CD4-positive, alpha-beta T cell (primary cell): Measurements from ENCODE around the gene FARP1. TPM values are rescaled to one million over a fixed set of nuclear protein-coding genes. Genes with fewer than 3 reads are reported as not detected.

Experiments used
- ATAC-seq: fragments of 200-7000 bp; cut with Tn5 transposase; one replicate; pipeline ENCODE4 v1.10.0; 2022; ENCODE audit warnings: mild to moderate bottlenecking; ENCODE audit not compliant: poor library complexity
- CTCF ChIA-PET: fragments of 350-600 bp; sonication (Branson Sonifier 250); formaldehyde crosslinking; loops from one replicate; lab custom pipeline; 2021; ENCODE audit warnings: antibody characterized with exemption, inconsistent platforms; lab: Charles Lee
- POLR2A ChIA-PET: fragments of 350-600 bp; sonication (Branson Sonifier 250); formaldehyde crosslinking; loops from one replicate; lab custom pipeline; 2021; ENCODE audit warnings: antibody characterized with exemption, inconsistent platforms; lab: Charles Lee
- DNase-seq, 14 experiments: peaks; one replicate each; pipeline ENCODE4 v3.0.0-alpha.2; 2013 to 2020; ENCODE audit warnings: mixed read lengths in 2 of 14
- H3K27ac ChIP-seq, 2 donors: one replicate each; pipeline versions ENCODE4 v1.5.1 to v1.7.0; 2013; ENCODE audit warnings: low read length in 2 of 2, low read depth in 1 of 2, mild to moderate bottlenecking in 1 of 2
- H3K27me3 ChIP-seq, 2 experiments: 1 replicate in 1 of 2; 2 replicates in 1 of 2; pipeline versions ENCODE4 v1.6.1 to v1.7.0; 2013; ENCODE audit warnings: low read length in 2 of 2, control low read depth in 1 of 2, mild to moderate bottlenecking in 1 of 2, moderate library complexity in 1 of 2; ENCODE audit not compliant: insufficient read depth in 2 of 2, control insufficient read depth in 1 of 2
- H3K36me3 ChIP-seq: one replicate; pipeline ENCODE4 v1.6.1; 2013; ENCODE audit warnings: low read length, control low read depth; ENCODE audit not compliant: insufficient read depth
- H3K4me1 ChIP-seq: one replicate; pipeline ENCODE4 v1.6.1; 2013; ENCODE audit warnings: low read length, control low read depth; ENCODE audit not compliant: insufficient read depth
- H3K4me3 ChIP-seq: one replicate; pipeline ENCODE4 v1.5.1; 2013; ENCODE audit warnings: mild to moderate bottlenecking, low read length, moderate library complexity
- H3K9me3 ChIP-seq, 2 experiments: 1 replicate in 1 of 2; 2 replicates in 1 of 2; pipeline versions ENCODE4 v1.6.1 to v1.7.0; 2013; ENCODE audit warnings: low read length in 2 of 2, mild to moderate bottlenecking in 2 of 2, control low read depth in 1 of 2, moderate library complexity in 1 of 2; ENCODE audit not compliant: control insufficient read depth in 1 of 2, insufficient read depth in 1 of 2
- H3K27ac Mint-ChIP-seq: one replicate; pipeline ENCODE4 v1.8.0; 2020; ENCODE audit warnings: mixed read lengths
- H3K27me3 Mint-ChIP-seq: one replicate; pipeline ENCODE4 v1.8.0; 2021; ENCODE audit warnings: mixed read lengths
- H3K36me3 Mint-ChIP-seq: one replicate; pipeline ENCODE4 v1.8.0; 2021; ENCODE audit warnings: low read depth, mixed read lengths
- H3K4me1 Mint-ChIP-seq: one replicate; pipeline ENCODE4 v1.8.0; 2021; ENCODE audit warnings: low read depth, mixed read lengths
- H3K4me3 Mint-ChIP-seq: one replicate; pipeline ENCODE4 v1.8.0; 2020; ENCODE audit warnings: mild to moderate bottlenecking, mixed read lengths
- H3K9me3 Mint-ChIP-seq: one replicate; pipeline ENCODE4 v1.8.0; 2020; ENCODE audit warnings: mixed read lengths
- intact Hi-C, 2 experiments: fragments of 100-400 bp; cut with DNase I in 1 of 2; cut with micrococcal nuclease in 1 of 2; formaldehyde crosslinking; loops; one replicate each; pipeline versions ENCODE4 v1.15.1 to v1.9.0; 2023 to 2025; cut with DNase I, micrococcal nuclease
- total RNA-seq, 174 experiments: library from RNA in 2 of 174; stranded (reverse) in 2 of 174; gene quantifications; one replicate each; pipeline ENCODE4 v1.2.3 and lab custom pipeline; 2021 to 2026
- TF ChIP-seq, protein P1 (sequence below): fragments of 200-600 bp; IDR thresholded peaks from one replicate; pipeline ENCODE4 v1.8.0; 2022; ENCODE audit warnings: antibody characterized with exemption, mild to moderate bottlenecking

The FARP1 gene
- total RNA-seq, 2 experiments from 2014 or later = 0.30 TPM; not detected in 1

DNA sequence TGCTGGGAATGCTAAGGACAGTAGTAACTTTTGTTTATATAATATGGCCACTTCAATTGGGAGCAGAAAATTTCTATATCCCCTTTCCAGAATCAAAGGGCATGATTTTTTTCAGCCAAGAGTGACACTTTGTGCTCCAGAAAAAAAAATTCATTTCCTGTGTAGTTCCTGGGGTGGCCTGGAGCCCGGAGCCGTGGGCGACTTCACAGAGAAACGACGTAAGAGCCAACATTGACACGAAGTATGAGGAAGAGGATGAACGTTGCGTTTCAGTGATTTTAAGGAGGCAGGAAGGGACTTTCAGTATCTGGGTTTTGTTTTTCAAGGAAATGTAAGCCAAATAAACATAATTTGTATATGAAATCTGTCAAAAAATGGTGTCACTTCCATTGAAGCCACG lies 246.4 kb downstream of the FARP1 start:
- no peaks in the 10 kb centered on the region for H3K9me3 Mint-ChIP-seq
- ChIA-PET POLR2A (no interaction called here), CTCF (no interaction called here)
- no peak overlapping the region for H3K4me3 ChIP-seq
- peaks cover 0 to 4% of the 10 kb centered on the region in 2 experiments for H3K27me3 ChIP-seq
- H3K27ac Mint-ChIP-seq = no peak overlapping the region
- no peaks in the 10 kb centered on the region for H3K4me1 Mint-ChIP-seq
- H3K4me1 ChIP-seq = no peaks in the 10 kb centered on the region
- TF ChIP-seq, protein P1, sequence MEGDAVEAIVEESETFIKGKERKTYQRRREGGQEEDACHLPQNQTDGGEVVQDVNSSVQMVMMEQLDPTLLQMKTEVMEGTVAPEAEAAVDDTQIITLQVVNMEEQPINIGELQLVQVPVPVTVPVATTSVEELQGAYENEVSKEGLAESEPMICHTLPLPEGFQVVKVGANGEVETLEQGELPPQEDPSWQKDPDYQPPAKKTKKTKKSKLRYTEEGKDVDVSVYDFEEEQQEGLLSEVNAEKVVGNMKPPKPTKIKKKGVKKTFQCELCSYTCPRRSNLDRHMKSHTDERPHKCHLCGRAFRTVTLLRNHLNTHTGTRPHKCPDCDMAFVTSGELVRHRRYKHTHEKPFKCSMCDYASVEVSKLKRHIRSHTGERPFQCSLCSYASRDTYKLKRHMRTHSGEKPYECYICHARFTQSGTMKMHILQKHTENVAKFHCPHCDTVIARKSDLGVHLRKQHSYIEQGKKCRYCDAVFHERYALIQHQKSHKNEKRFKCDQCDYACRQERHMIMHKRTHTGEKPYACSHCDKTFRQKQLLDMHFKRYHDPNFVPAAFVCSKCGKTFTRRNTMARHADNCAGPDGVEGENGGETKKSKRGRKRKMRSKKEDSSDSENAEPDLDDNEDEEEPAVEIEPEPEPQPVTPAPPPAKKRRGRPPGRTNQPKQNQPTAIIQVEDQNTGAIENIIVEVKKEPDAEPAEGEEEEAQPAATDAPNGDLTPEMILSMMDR = no peak
- H3K36me3 ChIP-seq = no peaks in the 10 kb centered on the region
- no peaks in the 10 kb centered on the region for H3K9me3 ChIP-seq
- no peak overlapping the region for H3K4me3 Mint-ChIP-seq
- H3K27me3 Mint-ChIP-seq = peaks cover 38% of the 10 kb centered on the region
- no peak overlapping the region for H3K27ac ChIP-seq
- DNase-seq (no peak), ATAC-seq (no peak)
- no peaks in the 10 kb centered on the region for H3K36me3 Mint-ChIP-seq
- intact Hi-C loops = no loop called here

DNA sequence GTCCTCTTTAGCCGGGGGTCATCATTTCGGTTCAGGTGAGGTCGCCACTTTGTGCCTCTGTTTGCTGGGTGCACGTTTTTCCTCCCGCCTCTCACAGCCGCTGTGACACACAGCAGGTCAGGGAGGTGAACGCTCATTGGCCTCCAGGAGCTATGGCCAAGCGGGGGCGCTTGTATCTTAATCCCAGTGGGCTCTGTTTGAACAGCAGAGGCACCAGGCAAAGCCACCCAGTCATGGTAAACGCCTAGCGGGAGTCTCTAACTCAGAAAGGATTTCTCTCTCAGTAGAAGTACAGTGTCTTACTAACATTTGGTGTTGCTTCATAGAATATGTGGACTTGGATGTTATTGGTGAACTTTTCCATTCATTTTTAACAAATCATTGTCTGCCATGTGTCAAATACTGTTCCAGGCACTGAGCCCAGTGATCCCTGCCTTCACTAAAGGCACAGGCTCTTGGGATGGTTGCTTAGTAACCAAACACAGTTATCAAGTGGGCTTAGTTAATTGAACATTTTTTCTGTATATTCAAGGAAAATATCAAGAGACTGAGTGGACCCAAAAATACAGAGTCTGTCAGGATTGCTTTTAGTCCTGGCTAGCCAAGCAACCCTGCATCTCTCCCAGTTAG lies 247.3 kb downstream of the FARP1 start:
- H3K9me3 ChIP-seq = peaks cover 0 to 6% of the 10 kb centered on the region in 2 experiments
- H3K4me1 Mint-ChIP-seq = no peaks in the 10 kb centered on the region
- DNase-seq = no peak
- ATAC-seq = no peak
- H3K27me3 Mint-ChIP-seq = peaks cover 35% of the 10 kb centered on the region
- H3K4me3 Mint-ChIP-seq = no peak overlapping the region
- H3K27me3 ChIP-seq = peaks cover 0 to 4% of the 10 kb centered on the region in 2 experiments
- no peak overlapping the region for H3K4me3 ChIP-seq
- ChIA-PET CTCF (no interaction called here), POLR2A (no interaction called here)
- H3K9me3 Mint-ChIP-seq = no peaks in the 10 kb centered on the region
- TF ChIP-seq, protein P1 = no peak
- no peaks in the 10 kb centered on the region for H3K36me3 Mint-ChIP-seq
- H3K27ac ChIP-seq = no peak overlapping the region
- H3K27ac Mint-ChIP-seq = no peak overlapping the region
- H3K4me1 ChIP-seq = no peaks in the 10 kb centered on the region
- intact Hi-C loops = no loop called here
- no peaks in the 10 kb centered on the region for H3K36me3 ChIP-seq

DNA sequence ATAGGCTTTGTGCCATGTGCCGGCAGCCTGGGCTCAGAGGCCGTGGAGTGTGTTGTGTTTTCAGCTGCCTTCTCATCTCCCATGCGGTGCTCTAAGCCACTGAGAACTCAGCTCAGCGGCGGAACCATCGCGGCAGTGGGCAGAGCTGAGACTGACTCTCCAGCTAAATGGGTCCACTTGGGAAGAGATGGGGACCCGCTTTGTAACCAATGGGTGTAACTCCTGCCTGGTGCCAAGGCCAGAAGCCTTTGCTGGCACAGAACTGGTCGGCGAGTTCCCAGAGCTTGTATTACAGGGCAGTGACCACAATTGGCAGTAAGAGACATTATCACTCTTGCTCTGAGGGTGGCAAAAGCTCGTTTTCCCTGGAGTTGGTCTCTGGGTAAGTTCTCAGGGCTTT lies 251.0 kb downstream of the FARP1 start:
- Mint-ChIP-seq H3K4me1 (no peaks in the 10 kb centered on the region), H3K4me3 (no peak overlapping the region), H3K36me3 (no peaks in the 10 kb centered on the region), H3K9me3 (no peaks in the 10 kb centered on the region), H3K27me3 (peaks cover 33% of the 10 kb centered on the region), H3K27ac (no peak overlapping the region)
- TF ChIP-seq, protein P1 = no peak
- Histone ChIP-seq H3K36me3 (no peaks in the 10 kb centered on the region), H3K9me3 (peaks cover 0 to 6% of the 10 kb centered on the region in 2 experiments), H3K4me3 (no peak overlapping the region), H3K27me3 (peaks cover 0 to 2% of the 10 kb centered on the region in 2 experiments), H3K27ac (no peak overlapping the region), H3K4me1 (no peaks in the 10 kb centered on the region)
- ATAC-seq (no peak), DNase-seq (no peak)
- intact Hi-C loops = no loop called here
- ChIA-PET CTCF (no interaction called here), POLR2A (no interaction called here)
